T-helper 1 cell treated with Interleukin-12 subunit alpha and Interleukin-12 subunit beta and Interleukin-4 antibody, amounts not matched to agents 30 ng/mL and 1 ng/mL, for 36 hours (primary cell): ENCODE measurements around the gene PLIN4. TPM values are rescaled to one million over a fixed set of nuclear protein-coding genes. Genes with fewer than 3 reads are reported as not detected.

Experiments
- intact Hi-C: fragments of 100-400 bp; cut with micrococcal nuclease; formaldehyde crosslinking; loops from one replicate; pipeline ENCODE4 v1.15.1; 2024
- total RNA-seq: library from RNA; stranded (reverse); gene quantifications from 2 replicates; pipeline ENCODE4 v1.2.3, GENCODE V29; 2022

The PLIN4 gene
- total RNA-seq, 1 donor from 2014 or later, result not detected

DNA sequence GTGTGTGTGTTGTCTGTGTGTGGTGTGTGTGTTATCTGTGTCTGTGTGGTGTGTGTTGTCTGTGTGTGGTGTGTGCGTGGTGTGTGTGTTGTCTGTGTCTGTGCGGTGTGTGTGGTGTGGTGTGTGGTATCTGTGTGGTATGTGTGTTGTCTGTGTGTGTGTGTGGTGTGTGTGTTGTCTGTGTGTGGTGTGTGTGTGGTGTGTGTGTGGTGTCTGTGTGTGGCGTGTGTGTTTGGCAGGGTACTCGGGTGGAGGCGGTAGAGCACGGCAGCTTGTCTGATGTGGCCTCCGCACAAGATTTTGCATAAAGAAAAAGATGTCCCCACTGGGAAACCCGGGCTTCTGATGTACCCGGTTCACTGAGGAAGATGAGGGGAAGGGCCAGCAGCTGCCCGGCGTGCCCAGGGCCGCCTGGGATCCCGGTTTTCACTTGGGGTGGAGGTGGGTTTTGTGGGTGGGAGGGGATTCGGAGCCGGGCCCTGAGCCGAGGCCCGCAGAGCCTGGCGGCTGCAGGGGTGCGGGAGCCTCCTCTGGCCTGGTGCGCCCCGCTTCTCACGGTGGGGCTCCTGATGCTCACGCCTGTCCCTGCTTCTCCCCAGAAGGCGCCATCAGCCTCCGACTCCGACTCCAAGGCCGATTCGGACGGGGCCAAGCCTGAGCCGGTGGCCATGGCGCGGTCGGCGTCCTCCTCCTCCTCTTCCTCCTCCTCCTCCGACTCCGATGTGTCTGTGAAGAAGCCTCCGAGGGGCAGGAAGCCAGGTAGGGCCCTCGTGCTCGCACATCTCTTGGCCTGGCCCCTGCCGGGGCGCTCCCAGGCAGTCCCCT is 25.0 kb downstream of the PLIN4 start:
- intact Hi-C loops, result no loop called here

DNA sequence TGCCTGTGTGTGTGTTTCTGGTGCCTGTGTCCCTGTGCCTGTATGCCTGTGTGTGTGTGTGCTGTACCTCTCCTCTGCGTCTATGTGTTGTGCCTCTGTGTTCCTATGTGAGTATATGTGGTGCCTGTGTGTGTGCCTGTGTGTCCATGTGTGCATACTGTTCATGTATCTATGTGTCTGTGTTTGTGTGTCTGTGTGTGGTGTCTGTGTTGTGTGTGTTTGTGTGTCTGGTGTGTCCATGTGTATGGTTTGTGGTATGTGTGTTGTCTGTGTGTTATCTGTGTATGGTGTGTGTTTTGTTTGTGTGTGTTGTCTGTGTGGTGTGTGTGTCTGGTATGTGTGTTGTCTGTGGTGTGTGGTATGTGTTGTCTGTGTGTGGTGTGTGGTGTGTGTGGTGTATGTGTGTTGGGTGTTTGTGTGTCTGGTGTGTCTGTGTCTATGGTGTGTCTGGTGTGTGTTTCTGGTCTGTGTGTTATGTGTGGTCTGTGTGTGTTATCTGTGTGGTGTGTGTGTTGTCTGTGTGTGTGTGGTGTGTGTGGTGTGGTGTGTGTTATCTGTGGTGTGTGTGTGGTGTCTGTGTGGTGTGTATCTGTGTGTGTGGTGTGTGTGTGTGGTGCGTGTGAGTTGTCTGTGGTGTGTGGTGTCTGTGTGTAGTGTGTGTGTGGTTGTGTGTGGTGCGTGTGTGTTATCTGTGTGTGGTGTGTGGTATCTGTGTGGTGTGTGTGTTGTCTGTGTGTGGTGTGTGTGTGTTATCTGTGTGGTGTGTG is 25.8 kb downstream of the PLIN4 start:
- intact Hi-C loops, result no loop called here

DNA sequence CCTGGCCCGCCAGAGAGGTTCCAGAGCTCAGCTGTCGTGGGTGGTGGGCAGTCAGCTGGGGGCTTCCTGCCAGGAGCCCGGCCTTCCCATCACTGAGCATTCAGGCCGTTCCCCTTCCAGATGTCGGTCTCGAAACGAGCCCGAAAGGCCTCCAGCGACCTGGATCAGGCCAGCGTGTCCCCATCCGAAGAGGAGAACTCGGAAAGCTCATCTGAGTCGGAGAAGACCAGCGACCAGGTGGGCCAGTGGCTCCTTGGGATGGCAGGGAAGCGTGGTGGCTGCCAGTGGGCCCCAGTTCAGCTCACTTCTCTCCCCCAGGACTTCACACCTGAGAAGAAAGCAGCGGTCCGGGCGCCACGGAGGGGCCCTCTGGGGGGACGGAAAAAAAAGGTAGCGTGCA is 26.8 kb downstream of the PLIN4 start:
- intact Hi-C loops, result no loop called here

DNA sequence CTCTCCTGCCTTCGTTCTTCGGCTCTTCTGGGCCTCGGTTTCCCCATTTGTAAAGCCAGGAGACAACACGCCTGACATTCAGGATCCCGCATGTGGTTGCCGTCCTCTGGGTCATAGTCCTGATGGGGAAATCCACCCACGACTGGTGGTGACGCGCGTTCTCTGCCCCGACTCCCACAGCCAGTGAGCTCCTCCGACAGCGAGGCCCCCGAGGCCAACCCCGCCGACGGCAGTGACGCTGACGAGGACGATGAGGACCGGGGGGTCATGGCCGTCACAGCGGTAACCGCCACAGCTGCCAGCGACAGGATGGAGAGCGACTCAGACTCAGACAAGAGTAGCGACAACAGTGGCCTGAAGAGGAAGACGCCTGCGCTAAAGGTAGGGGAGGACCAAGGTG is 29.8 kb downstream of the PLIN4 start:
- intact Hi-C loops, result no loop called here

DNA sequence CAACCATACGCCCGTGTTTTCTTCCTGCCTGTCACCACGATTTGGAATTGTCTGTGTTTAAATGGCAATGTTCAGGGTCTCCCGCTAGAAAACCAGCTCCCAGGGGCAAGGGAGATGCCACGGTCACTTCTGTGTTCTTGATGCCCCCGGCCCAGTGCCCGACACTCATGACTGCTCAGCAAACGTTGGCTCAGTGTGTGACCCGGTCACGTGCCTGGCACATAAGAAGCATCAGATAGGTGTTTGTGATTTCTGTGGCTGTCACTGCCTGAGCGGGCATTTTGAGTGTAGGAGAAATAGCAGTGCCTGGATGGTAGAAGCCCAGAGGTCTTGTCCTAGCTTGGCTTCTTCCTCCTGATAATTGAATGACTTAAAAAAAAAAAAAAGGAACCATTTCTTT is 30.7 kb downstream of the PLIN4 start:
- intact Hi-C loops, result no loop called here

DNA sequence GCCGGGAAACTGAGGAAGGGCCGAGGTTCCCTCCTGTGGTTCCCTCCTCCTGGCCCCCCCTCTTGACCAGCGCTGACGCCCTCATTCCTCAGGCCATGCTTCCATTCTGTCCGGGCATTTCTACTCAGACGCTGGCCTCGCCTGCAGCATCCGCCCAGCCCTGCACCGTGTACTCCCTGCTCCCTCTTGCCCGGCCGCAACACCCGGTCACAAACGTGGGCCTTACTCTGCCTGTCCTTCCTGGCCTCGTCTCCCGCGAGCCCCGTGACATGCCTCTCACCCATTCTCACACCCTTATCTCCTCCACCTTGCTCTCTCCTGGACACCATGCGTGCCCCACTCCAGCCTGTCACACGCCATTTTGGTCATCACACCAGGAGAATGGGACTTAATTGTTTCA is 34.9 kb downstream of the PLIN4 start:
- intact Hi-C loops, result no loop called here

DNA sequence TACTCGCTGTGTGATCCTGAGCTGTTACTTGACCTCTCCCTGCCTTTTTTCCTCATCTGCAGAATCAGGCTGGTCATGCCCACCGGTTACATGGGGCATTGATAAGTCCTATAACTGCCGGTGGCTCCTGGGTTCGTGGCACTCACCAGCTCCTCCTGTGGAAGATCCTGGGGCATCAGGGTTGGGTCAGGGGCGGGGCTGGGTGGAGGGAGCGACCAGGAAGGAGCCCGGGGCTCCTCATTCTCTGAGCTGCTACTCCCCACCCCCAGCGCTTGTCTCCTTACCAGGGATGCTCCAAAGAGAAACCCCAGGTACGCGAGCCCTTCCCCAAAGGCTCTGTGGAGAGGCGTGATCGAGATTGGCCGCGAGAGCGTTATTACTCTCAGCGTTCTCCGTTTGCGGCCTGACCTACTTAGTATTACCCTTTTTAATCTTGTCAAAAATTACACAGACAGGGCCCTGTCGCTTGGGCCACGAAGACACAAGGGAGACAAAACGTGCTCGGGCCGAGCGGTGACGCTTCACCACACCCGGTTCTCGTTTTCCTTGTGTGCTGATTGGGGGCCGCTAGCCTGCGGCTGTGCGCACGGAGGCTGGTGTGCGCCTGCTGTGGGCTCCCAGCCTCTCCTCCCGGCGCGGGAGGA is 35.4 kb downstream of the PLIN4 start:
- intact Hi-C loops, result no loop called here

DNA sequence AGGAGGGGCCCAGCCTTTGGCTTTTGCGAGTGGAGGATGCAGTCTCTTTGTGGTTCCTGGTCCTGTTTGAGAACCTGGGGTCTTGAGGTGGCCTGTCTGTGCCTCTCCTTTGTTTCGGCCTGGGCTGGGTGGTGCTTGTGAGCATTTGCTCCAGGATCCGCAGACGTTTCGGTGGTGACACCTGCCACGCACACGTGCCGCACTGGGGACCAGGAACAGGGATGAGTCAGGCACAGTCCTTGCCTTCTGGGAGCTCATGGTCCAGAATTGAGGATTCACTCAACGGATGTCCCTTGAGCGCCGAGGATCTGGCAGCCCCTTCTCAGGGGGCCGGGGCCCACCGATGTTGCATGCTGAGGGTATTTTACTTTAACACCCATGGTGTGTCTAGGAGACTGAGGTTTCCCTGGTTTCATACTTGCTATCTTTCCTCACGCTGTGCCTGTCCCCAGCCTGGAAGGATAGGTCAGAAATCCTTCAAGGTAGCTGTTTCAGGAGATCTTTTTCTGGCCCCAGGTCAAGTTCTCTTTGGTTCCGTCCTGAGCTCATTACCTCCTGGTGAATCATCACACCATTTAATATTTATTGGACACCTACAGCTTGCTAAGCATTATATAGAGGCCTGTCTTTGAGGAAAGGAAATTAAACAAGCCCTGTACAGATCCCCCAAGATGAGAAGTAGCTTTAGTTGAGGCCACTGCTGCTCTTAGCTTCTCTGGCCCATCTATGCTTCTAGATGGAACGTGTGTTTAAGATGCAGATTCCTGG is 41.1 kb downstream of the PLIN4 start:
- intact Hi-C loops, result no loop called here

DNA sequence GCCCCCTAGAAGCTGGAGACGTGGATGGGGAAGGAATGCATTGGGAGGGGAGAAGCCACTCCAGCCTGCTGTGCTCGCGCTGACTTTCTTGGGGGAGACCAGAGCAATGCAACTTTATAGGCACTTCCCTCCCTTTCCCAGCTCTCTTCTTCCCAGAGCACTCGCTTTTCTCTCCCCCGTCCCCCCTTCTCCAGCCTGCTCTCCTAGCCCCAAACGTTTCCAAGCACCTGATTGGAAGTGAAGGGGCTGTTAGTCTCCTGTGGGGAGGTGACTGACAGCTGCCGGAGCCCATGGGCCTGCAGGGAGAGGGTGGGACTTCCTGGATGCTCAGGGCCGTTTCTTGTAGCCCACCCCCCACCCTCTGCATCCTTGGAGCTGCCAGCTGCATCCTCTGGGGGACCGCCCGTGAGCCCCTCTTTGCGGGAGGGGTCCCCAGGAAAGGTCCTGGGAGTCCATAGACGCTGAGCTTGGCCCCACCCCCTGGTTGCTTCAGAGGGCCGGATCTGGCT is 43.7 kb downstream of the PLIN4 start:
- intact Hi-C loops, result loop anchor here (5.0 kb wide), 5 partner anchors 487 to 1953 kb away; partner anchors contain the start of genes APBA3, CACTIN, EEF2 and MRPL54

DNA sequence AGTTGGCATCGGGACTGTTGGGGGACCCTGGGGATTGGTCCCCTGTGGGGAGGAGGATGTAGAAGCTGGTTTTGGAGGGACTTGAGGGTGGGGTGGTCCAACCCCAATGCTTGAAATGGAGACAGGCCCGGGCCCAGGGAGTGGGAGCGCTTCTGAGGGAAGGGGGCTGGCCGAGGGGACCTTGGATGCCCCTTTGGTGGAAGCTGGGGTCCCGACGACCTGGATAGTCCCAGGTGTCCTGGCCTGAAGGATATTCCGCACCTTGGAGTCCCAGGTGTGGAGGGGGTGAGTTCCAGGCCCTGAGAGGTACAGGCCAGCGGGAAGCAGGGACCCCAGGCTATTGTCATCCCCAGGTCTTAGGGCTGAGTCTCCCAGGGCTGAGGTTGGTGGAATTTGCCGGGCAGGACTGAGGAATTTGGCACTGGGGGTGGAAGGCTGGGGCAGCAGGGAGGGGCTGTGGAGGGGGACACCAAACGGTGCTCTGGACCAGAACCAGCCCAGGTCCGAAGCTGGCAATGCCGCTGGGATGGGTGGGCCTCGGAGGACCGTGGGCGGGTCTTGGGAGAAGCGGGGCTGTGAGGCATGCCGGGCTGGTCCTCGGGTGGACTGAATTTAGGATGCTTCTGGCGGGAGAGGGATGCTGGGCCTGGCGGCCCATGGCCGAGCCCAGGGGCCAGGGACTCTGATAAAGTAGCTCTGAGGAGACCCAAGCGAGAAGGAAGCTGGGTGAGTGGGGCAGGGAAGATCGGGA is 44.3 kb downstream of the PLIN4 start:
- intact Hi-C loops, result loop anchor here (5.0 kb wide), 5 partner anchors 487 to 1953 kb away; partner anchors contain the start of genes APBA3, CACTIN, EEF2 and MRPL54

DNA sequence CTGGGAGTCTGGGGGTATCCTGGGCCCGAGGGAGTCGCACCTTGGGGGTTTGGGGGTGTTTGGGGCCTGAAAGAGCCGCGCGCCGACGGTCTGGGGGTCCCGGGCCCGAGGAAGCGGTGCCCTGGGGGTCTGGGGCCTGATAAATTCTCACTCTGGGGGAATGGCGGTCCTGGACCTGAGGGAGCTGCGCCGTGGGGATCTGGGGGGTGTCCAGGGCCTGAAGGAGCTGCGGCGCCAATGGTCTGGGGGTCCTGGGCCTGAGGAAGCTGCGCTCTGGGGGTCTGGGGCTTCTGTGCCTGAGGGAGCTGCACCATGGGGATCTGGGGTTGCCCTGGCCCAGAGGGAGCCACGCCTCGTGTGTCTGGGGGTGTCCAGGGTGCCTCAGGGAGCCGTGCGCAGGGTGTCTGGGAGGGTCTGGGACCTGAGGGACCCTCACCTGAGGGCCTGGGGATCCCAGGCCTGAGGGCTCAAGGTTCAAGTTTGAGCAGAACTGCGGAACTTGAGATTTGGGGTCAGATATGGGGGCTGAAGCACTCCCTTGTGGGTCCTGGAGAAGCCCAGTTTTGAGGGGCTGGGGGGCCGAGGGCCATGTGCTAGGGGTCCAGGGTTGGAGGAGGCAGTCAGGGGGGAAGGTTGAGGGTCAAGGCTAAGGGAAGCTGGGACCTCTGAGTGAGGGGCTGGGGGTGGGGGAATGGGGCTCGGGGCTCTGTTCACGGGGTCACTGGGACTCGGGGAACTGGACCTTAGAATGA is 45.1 kb downstream of the PLIN4 start:
- intact Hi-C loops, result loop anchor here (5.0 kb wide), 5 partner anchors 486 to 1954 kb away; partner anchors contain the start of genes APBA3, CACTIN, EEF2 and MRPL54

DNA sequence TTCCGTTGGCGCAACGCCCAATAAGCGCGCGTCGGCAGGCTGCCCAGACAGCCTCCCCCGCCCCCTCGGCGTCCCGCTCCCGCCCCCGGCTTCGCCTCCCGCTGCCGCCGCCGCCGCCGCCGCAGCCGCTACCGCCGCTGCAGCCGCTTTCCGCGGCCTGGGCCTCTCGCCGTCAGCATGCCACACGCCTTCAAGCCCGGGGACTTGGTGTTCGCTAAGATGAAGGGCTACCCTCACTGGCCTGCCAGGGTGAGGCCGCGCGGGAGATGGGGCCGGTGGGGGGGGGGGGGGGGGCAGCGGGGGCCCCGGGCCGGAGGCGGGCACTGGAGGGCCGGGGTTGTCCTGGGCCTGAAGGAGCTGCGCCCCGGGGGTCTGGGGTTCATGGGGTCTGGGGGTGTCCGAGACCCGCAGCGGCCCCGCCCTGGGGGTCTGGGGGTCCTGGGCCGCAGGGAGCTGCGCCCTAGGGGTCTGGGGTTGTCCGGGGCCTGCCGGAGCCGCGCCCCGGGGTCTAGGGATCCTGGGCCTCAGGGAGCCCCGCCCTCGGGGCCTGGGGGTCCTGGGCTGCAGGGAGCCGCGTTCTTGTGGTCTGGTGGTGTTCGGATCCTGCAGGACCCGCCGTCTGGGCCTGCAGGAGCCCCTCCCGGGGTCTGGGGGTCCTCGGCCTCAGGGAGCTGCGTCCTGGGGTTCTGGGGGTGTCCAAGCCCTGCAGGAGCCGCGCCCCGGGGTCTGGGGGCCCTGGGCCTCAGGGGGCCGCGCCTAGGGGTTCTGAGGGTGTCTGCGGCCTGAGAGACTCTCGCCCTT is 45.9 kb downstream of the PLIN4 start, which contains the start of gene HDGFL2:
Gene HDGFL2 (plus strand): TSS at position 124 of the 801 bp plus-strand sequence. CDS start 54 bp downstream, at position 178.
- intact Hi-C loops, result loop anchor here (1.0 to 5.0 kb wide), 6 partner anchors 167 to 1955 kb away; partner anchors contain the start of genes APBA3, CACTIN, EEF2 and MRPL54

DNA sequence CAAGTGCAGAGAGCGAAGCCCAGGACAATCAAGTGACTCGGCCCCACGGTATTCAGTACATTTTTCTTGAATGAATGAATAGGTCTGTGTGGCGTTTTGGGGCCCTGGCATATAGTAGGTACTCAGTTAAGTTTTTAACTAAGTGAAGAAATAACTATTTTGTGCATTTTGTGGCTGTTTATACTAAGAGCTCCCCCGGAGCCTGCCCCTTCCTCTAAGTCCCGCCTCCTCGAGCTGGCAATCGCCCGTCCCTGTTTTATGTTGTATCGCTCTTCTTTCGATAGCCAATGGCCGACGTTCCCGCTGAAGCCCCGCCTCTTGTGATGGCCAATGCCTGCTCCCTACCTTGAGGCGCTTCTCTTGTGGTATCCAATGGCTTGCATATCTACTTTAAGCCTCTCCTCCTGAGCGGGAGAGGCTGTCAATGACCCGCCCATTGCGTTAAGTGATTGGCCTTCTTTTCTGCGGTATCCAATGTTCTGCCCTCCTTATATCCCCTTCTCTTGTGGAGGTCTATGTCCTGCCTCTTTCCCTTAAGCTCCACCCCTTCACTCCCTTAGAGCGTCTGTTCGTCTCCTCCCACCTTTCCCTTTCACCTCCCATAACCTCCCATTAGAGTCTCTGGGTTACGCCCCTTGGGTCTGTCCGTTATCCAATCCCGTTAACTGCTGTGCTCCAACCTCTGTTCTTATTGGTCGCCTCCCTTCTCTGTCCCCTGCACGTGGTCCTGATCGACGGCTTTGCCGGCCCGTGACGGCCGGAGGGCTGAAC is 46.7 kb downstream of the PLIN4 start:
- intact Hi-C loops, result loop anchor here (1.0 to 5.0 kb wide), 19 partner anchors 14 to 1956 kb away; partner anchors contain the start of genes APBA3, CACTIN, CHAF1A and DUS3L

DNA sequence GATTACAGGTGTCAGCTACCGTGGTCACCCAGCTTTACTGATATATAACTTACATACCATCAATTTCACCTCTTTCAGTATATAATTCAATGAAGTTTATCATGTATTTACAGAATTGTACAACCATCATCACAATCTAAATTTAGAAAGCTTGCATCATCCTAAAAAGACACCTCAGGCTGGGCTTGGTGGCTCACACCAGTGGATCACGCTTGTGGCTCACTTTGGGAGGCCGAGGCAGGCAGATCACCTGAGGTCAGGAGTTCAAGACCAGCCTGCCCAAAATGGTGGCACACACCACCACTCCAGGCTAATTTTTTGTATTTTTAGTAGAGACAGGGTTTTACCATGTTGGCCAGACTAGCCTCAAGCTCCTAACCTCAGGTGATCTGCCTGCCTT is 50.5 kb downstream of the PLIN4 start:
- intact Hi-C loops, result no loop called here

DNA sequence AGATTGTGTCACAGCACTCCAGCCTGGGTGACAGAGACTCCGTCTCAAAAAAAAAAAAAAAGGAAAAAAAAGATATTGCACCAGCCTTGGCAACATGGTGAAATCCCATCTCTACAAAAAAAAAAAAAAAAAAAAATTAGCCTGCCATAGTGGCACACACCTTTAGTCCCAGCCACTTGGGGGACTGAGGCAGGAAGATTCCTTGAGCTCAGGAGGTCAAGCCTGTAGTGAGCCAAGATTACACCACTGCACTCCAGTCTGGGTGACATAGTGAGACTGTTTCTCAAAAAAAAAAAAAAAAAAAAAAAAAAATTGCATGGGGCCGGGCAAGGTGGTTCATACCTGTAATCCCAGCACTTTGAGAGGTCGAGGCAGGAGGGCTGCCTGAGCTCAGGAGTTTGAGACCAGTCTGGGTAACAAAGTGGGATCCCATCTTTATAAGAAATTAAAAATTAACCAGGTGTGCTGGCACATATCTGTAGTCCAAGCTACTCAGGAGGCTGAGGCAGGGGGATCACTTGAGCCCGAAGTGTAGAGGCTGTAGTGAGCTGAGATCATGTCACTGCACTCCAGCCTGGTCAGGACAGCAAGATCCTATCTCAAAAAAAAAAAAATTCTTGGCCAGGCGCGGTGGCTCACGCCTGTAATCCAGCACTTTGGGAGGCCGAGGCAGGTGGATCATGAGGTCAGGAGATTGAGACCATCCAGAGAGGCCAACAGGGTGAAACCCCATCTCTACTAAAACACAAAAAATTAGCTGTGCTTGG is 53.3 kb downstream of the PLIN4 start:
- intact Hi-C loops, result no loop called here

DNA sequence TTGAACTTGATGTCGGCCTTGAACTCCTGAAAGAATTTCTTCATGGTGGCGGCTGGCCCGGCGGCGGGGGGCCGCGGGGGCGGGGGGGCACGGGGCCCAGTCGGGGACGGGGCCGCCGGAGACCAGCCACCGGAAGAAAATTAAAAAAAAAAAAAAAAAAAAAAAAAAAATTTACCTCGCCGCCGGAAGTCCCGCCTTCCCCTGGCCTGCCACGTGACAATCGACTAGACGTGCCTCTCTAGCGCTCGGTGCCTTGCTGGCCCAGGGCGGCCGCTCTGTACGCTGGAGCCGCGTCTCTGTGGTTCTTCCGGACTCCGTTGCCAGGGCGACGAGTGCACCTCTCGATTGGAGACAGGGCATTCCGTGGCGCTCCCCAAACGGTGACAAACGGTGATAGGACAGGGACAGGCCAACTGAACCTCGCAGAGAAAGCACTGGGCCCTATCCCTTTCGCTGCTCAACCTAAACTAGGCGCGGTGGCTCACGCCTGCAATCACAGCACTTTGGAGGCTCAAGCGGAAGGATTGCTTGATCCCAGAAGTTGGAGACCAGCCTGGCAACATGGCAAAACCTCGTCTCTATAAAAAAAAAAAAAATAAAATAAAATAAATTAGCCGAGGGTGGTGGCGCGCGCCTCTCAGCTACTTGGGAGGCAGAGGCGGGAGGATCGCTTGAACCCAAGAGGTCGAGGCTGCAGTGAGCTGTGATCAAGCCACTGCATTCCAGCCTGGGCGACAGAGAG is 60.5 kb downstream of the PLIN4 start, which contains the start of gene UBXN6:
Gene UBXN6 (minus strand): TSS at position 141 of the 742 bp plus-strand sequence. CDS start 97 bp downstream, at position 44.
- intact Hi-C loops, result loop anchor here (1.0 to 5.0 kb wide), 6 partner anchors 13 to 1444 kb away; partner anchors contain the start of genes CHAF1A, NDUFA11, VMAC and YJU2
